HEK293 (cell line): ENCODE data around the gene CDC25A.

Experiments used
- CTCF ChIA-PET: fragments of 350-600 bp; formaldehyde crosslinking; extraction: SDS; loops from one replicate; lab custom pipeline; 2021; ENCODE audit warnings: antibody characterized with exemption; lab: Yijun Ruan, JAX
- POLR2A ChIA-PET: fragments of 300-600 bp; formaldehyde crosslinking; extraction: SDS; loops from one replicate; lab custom pipeline; 2020; ENCODE audit warnings: antibody characterized with exemption, inconsistent platforms; lab: Yijun Ruan, JAX
- H3K27ac ChIP-seq: fragments of 200-500 bp; sonication (Bioruptor generic); 2 replicates; pipeline ENCODE4 v1.5.1; 2014; ENCODE audit warnings: low read depth, low read length, control low read depth, inconsistent platforms; ENCODE audit errors: extremely low read depth
- H3K36me3 ChIP-seq, 2 experiments: fragments of 200-500 bp in 1 of 2; sonication (Bioruptor generic) in 1 of 2; 1 replicate in 1 of 2; 2 replicates in 1 of 2; pipeline ENCODE4 v1.5.1; 2014 to 2017; ENCODE audit warnings: inconsistent platforms in 2 of 2, low read length in 2 of 2; ENCODE audit not compliant: control insufficient read depth in 2 of 2, insufficient read depth in 1 of 2
- H3K4me1 ChIP-seq: fragments of 200-500 bp; sonication (Bioruptor generic); 2 replicates; pipeline ENCODE4 v1.5.1; 2014; ENCODE audit warnings: mild to moderate bottlenecking, low read length, inconsistent platforms; ENCODE audit not compliant: control insufficient read depth, insufficient read depth
- H3K4me3 ChIP-seq: 2 replicates; pipeline ENCODE4 v1.5.1; 2011; ENCODE audit warnings: low read depth, mild to moderate bottlenecking, control low read depth, low read length, moderate library complexity
- H3K9me3 ChIP-seq: fragments of 200-500 bp; sonication (Bioruptor generic); 2 replicates; pipeline ENCODE4 v1.5.1; 2014; ENCODE audit warnings: low read depth, low read length, inconsistent platforms; ENCODE audit not compliant: control insufficient read depth, insufficient read depth
- EGR2 ChIP-seq: fragments of 450-650 bp; formaldehyde crosslinking; IDR thresholded peaks from 2 replicates; pipeline ENCODE4 v1.5.1; 2016; ENCODE audit warnings: low read depth, missing biosample characterization, missing genetic modification characterization
- GLIS1 ChIP-seq: fragments of 450-650 bp; formaldehyde crosslinking; IDR thresholded peaks from 2 replicates; pipeline ENCODE4 v1.5.1; 2016; ENCODE audit warnings: missing biosample characterization, missing genetic modification characterization
- INSM2 ChIP-seq: fragments of 450-650 bp; formaldehyde crosslinking; IDR thresholded peaks from 2 replicates; pipeline ENCODE4 v1.5.1; 2016; ENCODE audit warnings: missing biosample characterization, missing genetic modification characterization
- KLF1 ChIP-seq: fragments of 450-650 bp; formaldehyde crosslinking; IDR thresholded peaks from 2 replicates; pipeline ENCODE4 v1.5.1; 2016; ENCODE audit warnings: missing biosample characterization, missing genetic modification characterization
- KLF9 ChIP-seq: fragments of 450-650 bp; formaldehyde crosslinking; IDR thresholded peaks from 2 replicates; pipeline ENCODE4 v1.5.1; 2016; ENCODE audit warnings: missing biosample characterization, missing genetic modification characterization, low read depth
- PRDM10 ChIP-seq: fragments of 450-650 bp; formaldehyde crosslinking; IDR thresholded peaks from 2 replicates; pipeline ENCODE4 v1.5.1; 2016; ENCODE audit warnings: missing biosample characterization, missing genetic modification characterization
- SP2 ChIP-seq: fragments of 450-650 bp; formaldehyde crosslinking; IDR thresholded peaks from 2 replicates; pipeline ENCODE4 v1.5.1; 2016; ENCODE audit warnings: missing biosample characterization, missing genetic modification characterization
- SP7 ChIP-seq: fragments of 450-650 bp; formaldehyde crosslinking; IDR thresholded peaks from 2 replicates; pipeline ENCODE4 v1.5.1; 2016; ENCODE audit warnings: missing biosample characterization, missing genetic modification characterization
- YY2 ChIP-seq: fragments of 450-650 bp; formaldehyde crosslinking; IDR thresholded peaks from 2 replicates; pipeline ENCODE4 v1.5.1; 2016; ENCODE audit warnings: missing biosample characterization, missing genetic modification characterization
- ZBTB17 ChIP-seq: fragments of 450-650 bp; formaldehyde crosslinking; IDR thresholded peaks from 2 replicates; pipeline ENCODE4 v1.5.1; 2016; ENCODE audit warnings: missing biosample characterization, missing genetic modification characterization
- ZBTB48 ChIP-seq: fragments of 450-650 bp; formaldehyde crosslinking; IDR thresholded peaks from 2 replicates; pipeline ENCODE4 v1.5.1; 2016; ENCODE audit warnings: missing biosample characterization, missing genetic modification characterization
- ZFHX2 ChIP-seq: fragments of 450-650 bp; formaldehyde crosslinking; conservative IDR thresholded peaks from 2 replicates; pipeline ENCODE4 v1.5.1; 2016; ENCODE audit warnings: missing biosample characterization, missing genetic modification characterization
- ZIC2 ChIP-seq: fragments of 450-650 bp; formaldehyde crosslinking; IDR thresholded peaks from 2 replicates; pipeline ENCODE4 v1.5.1; 2016; ENCODE audit warnings: missing biosample characterization, missing genetic modification characterization
- ZNF398 ChIP-seq: fragments of 450-650 bp; formaldehyde crosslinking; IDR thresholded peaks from 2 replicates; pipeline ENCODE4 v1.5.1; 2017; ENCODE audit warnings: missing biosample characterization, missing genetic modification characterization
- ZNF596 ChIP-seq: fragments of 450-650 bp; IDR thresholded peaks from 2 replicates; pipeline ENCODE4 v1.5.0; 2018; ENCODE audit warnings: missing biosample characterization, mild to moderate bottlenecking, missing genetic modification characterization, moderate library complexity
- TF ChIP-seq, protein P1 (sequence below): fragments of 450-650 bp; formaldehyde crosslinking; IDR thresholded peaks from 2 replicates; pipeline ENCODE4 v1.5.1; 2016; ENCODE audit warnings: missing biosample characterization, missing genetic modification characterization
- TF ChIP-seq, protein P2 (sequence below): fragments of 450-650 bp; formaldehyde crosslinking; IDR thresholded peaks from 2 replicates; pipeline ENCODE4 v1.5.1; 2016; ENCODE audit warnings: missing biosample characterization, missing genetic modification characterization

CDC25A gene

DNA sequence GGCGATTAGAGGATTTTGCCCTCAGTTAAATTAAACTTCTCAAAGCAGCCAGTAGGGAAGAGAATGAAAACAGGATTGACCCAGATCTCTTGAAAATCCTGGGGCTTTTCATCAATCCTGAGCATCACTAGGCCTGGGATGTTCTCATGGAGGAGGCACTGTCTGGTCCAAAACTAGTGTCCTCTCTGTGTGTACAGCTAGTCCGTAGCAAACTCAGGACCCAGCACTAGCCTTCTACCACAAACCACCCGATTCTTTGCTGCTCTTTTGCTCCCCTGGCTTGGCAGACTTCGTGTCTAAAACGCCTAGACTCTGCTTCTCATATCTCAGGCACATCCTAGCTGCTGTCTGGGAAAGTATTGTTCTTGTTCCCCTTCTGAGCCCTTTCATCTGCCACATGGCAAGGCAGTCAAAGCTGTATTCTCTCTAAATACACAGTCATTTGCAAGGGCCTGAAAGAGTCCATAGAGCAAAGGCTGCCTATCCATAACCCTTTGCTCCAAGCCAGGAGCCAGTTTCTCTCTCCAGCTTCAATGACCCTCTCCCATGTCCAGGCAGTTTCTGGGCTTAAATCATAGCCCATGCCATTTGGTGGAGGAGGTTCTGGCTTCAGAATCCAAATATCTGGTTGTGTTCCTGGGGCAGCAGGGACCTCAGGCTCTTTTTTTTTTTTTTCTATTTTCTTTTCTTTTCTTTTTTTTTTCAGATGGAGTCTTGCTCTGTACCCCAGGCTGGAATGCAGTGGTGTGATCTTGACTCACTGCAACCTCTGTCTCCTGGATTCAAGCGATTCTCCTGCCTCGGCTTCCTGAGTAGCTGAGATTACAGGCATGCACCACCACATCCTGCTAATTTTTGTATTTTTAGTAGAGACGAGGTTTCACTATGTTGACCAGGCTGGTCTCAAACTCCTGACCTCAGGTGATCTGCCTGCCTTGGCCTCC, 52.4 kb downstream of the CDC25A start (continued):
- TF ChIP-seq ZNF596 (tag by site-specific recombination) (no peak), SP7 (tag by site-specific recombination) (no peak)

DNA sequence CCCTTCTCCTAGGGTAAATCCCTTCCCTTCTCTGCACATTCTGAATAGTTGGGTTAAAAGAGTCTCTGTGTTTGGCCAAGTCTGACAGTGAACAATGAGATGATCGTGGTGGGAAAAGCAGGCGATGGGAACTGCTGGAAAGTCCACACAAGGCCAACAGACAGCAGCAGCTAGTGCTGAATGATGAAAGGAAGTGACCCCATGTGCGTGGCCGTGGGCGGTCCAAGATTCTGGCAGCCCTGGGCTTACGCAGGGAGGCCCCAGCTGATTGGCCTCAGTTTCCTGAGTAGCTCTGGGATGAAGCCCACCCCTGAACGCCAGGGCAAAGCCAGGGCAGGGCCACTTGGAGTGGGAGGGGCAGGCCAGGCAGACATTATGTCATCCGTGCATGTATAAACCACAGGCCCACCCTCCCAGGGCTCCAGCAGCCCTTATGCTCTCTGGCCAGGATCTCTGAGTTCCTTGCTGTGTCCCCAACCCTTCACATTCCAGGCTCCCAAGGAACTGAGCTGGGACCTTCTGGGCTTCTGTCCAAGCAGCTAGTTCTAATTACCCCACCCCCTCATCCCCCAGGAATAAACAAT, 57.8 kb downstream of the CDC25A start:
- H3K4me1 ChIP-seq = peaks cover 3% of the 10 kb centered on the region; the same call in 1 of the 2 replicates
- H3K9me3 ChIP-seq = no peaks in the 10 kb centered on the region
- TF ChIP-seq ZIC2 (tag by site-specific recombination) (peak; percentile 81), YY2 (tag by site-specific recombination) (no peak), INSM2 (tag by site-specific recombination) (no peak), SP2 (tag by site-specific recombination) (peak; percentile 30), PRDM10 (tag by site-specific recombination) (peak; percentile 37; the same call in 1 of the 2 replicates), GLIS1 (tag by site-specific recombination) (peak; percentile 44; the same call in 1 of the 2 replicates), ZBTB17 (no peak), ZNF398 (tag by site-specific recombination) (0 out of 2 replicates have a peak, but pooled peaks have one; percentile 13), ZBTB48 (peak; percentile 50; the same call in 1 of the 2 replicates), KLF1 (tag by site-specific recombination) (peak; percentile 55; the same call in 1 of the 2 replicates), SP7 (tag by site-specific recombination) (0 out of 2 replicates have a peak, but pooled peaks have one; percentile 11), ZFHX2 (peak; percentile 49; the same call in 1 of the 2 replicates), KLF9 (tag by site-specific recombination) (0 out of 2 replicates have a peak, but pooled peaks have one; percentile 25), EGR2 (tag by site-specific recombination) (0 out of 2 replicates have a peak, but pooled peaks have one; percentile 19)
- TF ChIP-seq, protein P1, sequence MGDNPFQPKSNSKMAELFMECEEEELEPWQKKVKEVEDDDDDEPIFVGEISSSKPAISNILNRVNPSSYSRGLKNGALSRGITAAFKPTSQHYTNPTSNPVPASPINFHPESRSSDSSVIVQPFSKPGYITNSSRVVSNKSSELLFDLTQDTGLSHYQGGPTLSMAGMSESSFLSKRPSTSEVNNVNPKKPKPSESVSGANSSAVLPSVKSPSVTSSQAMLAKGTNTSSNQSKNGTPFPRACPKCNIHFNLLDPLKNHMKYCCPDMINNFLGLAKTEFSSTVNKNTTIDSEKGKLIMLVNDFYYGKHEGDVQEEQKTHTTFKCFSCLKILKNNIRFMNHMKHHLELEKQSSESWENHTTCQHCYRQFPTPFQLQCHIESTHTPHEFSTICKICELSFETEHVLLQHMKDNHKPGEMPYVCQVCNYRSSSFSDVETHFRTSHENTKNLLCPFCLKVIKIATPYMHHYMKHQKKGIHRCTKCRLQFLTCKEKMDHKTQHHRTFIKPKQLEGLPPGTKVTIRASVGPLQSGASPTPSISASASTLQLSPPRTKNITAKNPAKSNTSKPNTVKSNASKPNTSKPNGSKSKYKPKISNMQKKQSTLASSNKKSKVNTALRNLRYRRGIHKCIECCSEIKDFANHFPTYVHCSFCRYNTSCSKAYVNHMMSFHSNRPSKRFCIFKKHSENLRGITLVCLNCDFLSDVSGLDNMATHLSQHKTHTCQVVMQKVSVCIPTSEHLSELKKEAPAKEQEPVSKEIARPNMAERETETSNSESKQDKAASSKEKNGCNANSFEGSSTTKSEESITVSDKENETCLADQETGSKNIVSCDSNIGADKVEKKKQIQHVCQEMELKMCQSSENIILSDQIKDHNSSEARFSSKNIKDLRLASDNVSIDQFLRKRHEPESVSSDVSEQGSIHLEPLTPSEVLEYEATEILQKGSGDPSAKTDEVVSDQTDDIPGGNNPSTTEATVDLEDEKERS (tag by site-specific recombination) = no peak
- TF ChIP-seq, protein P2, sequence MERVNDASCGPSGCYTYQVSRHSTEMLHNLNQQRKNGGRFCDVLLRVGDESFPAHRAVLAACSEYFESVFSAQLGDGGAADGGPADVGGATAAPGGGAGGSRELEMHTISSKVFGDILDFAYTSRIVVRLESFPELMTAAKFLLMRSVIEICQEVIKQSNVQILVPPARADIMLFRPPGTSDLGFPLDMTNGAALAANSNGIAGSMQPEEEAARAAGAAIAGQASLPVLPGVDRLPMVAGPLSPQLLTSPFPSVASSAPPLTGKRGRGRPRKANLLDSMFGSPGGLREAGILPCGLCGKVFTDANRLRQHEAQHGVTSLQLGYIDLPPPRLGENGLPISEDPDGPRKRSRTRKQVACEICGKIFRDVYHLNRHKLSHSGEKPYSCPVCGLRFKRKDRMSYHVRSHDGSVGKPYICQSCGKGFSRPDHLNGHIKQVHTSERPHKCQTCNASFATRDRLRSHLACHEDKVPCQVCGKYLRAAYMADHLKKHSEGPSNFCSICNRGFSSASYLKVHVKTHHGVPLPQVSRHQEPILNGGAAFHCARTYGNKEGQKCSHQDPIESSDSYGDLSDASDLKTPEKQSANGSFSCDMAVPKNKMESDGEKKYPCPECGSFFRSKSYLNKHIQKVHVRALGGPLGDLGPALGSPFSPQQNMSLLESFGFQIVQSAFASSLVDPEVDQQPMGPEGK (tag by site-specific recombination) = peak; percentile 25; the same call in 1 of the 2 replicates
- peak overlapping the region; percentile 52; the same call in 1 of the 2 replicates for H3K27ac ChIP-seq
- CTCF ChIA-PET = interaction anchor here (0.7 to 0.9 kb wide), 3 partner anchors 22 to 293 kb away, joined by 3 to 4 read pairs (median 3); no protein-coding TSS in a partner anchor
- H3K36me3 ChIP-seq = no peaks in the 10 kb centered on the region
- POLR2A ChIA-PET = interaction anchor here (1.2 to 1.4 kb wide), 2 partner anchors 41 to 90 kb away, joined by 5 read pairs; no protein-coding TSS in a partner anchor
- H3K4me3 ChIP-seq = no peak overlapping the region
